CD4-positive, CD25-positive, alpha-beta regulatory T cell (primary cell): Measurements from ENCODE around the gene GMDS. TPM values are rescaled to one million over a fixed set of nuclear protein-coding genes. Genes with fewer than 3 reads are reported as not detected.

Experiments
- ATAC-seq, 2 donors: fragments of 150-1000 bp; cut with Tn5 transposase; one replicate each; pipeline ENCODE4 v1.10.0; 2021; ENCODE audit warnings: low read depth in 2 of 2, moderate number of reproducible peaks in 2 of 2, moderate library complexity in 1 of 2
- DNase-seq, 3 donors: peaks; one replicate each; pipeline versions ENCODE4 v3.0.0 to v3.0.0-alpha.2; 2012 to 2022; ENCODE audit warnings: mixed read lengths in 1 of 3
- H3K27ac ChIP-seq: one replicate; pipeline ENCODE4 v1.7.0; 2013; ENCODE audit warnings: mild to moderate bottlenecking, low read length; ENCODE audit not compliant: insufficient read depth, poor library complexity, severe bottlenecking
- H3K27me3 ChIP-seq: one replicate; pipeline ENCODE4 v1.7.0; 2013; ENCODE audit warnings: low read length; ENCODE audit not compliant: control insufficient read depth, insufficient read depth
- H3K36me3 ChIP-seq: one replicate; pipeline ENCODE4 v1.7.0; 2013; ENCODE audit warnings: mild to moderate bottlenecking, low read length, moderate library complexity; ENCODE audit not compliant: control insufficient read depth, insufficient read depth
- H3K4me1 ChIP-seq: 2 replicates; pipeline ENCODE4 v1.7.0; 2013; ENCODE audit warnings: mild to moderate bottlenecking, low read length; ENCODE audit not compliant: insufficient read depth, control insufficient read depth, poor library complexity, severe bottlenecking
- H3K4me3 ChIP-seq: one replicate; pipeline ENCODE4 v1.7.0; 2013; ENCODE audit warnings: low read depth, mild to moderate bottlenecking, low read length, moderate library complexity
- H3K9me3 ChIP-seq, 2 experiments: 1 replicate in 1 of 2; 2 replicates in 1 of 2; pipeline ENCODE4 v1.7.0; 2013; ENCODE audit warnings: low read length in 2 of 2, mild to moderate bottlenecking in 1 of 2, moderate library complexity in 1 of 2; ENCODE audit not compliant: control insufficient read depth in 2 of 2
- H3K27ac Mint-ChIP-seq, 3 donors: one replicate each; pipeline ENCODE4 v1.8.0; 2020 to 2022; ENCODE audit warnings: mild to moderate bottlenecking in 3 of 3, mixed read lengths in 3 of 3, moderate library complexity in 2 of 3
- H3K27me3 Mint-ChIP-seq: one replicate; pipeline ENCODE4 v1.8.0; 2022; ENCODE audit warnings: mild to moderate bottlenecking, mixed read lengths
- H3K36me3 Mint-ChIP-seq: one replicate; pipeline ENCODE4 v1.8.0; 2020; ENCODE audit warnings: mixed read lengths
- H3K4me1 Mint-ChIP-seq, 4 donors: one replicate each; pipeline ENCODE4 v1.8.0; 2020 to 2022; ENCODE audit warnings: mixed read lengths in 4 of 4, mild to moderate bottlenecking in 1 of 4
- H3K4me3 Mint-ChIP-seq, 4 donors: one replicate each; pipeline ENCODE4 v1.8.0; 2020 to 2022; ENCODE audit warnings: mild to moderate bottlenecking in 4 of 4, mixed read lengths in 4 of 4, moderate library complexity in 3 of 4
- H3K9me3 Mint-ChIP-seq, 7 donors: one replicate each; pipeline ENCODE4 v1.8.0; 2020 to 2022; ENCODE audit warnings: mixed read lengths in 7 of 7, mild to moderate bottlenecking in 3 of 7, moderate library complexity in 2 of 7
- polyA plus RNA-seq, 4 donors: library from polyadenylated mRNA; unstranded; fragments of 300-500 nt; fragmentation: Illumina TruSeq; gene quantifications; one replicate each; pipeline ENCODE4 v1.2.3, GENCODE V29; 2021
- total RNA-seq: library from RNA; stranded (reverse); gene quantifications from one replicate; pipeline ENCODE4 v1.2.3, GENCODE V29; 2022

The GMDS gene
- total and polyA plus RNA-seq, 5 donors from 2014 or later = 17.5 to 23.9 (median 20.2) TPM

GRCh38 chr6:1787894-1788293 lies 457.5 kb downstream of the GMDS start:
- peaks cover 6% of the 10 kb centered on the region for H3K36me3 Mint-ChIP-seq
- no peaks in the 10 kb centered on the region for H3K27me3 Mint-ChIP-seq

GRCh38 chr6:1786455-1787453 lies 458.7 kb downstream of the GMDS start:
- Histone ChIP-seq H3K9me3 (no peaks in the 10 kb centered on the region), H3K36me3 (no peaks in the 10 kb centered on the region), H3K27me3 (no peaks in the 10 kb centered on the region), H3K4me3 (no peak overlapping the region), H3K27ac (no peak overlapping the region), H3K4me1 (no peaks in the 10 kb centered on the region)
- H3K27me3 Mint-ChIP-seq = no peaks in the 10 kb centered on the region
- DNase-seq (peak in 1 of 3 donors; percentile 38), ATAC-seq (peak in 1 of 2 donors; percentile 39)
- H3K9me3 Mint-ChIP-seq = no peaks in the 10 kb centered on the region
- peaks cover 0 to 7% (median 6%) of the 10 kb centered on the region in 4 donors for H3K4me1 Mint-ChIP-seq
- H3K27ac Mint-ChIP-seq = peak overlapping the region in 1 of 3 donors; percentile 27
- peaks cover 6% of the 10 kb centered on the region for H3K36me3 Mint-ChIP-seq
- H3K4me3 Mint-ChIP-seq = no peak overlapping the region

More at GRCh38 chr6:1787894-1788293, 457.5 kb downstream of the GMDS start:
- H3K9me3 ChIP-seq = no peaks in the 10 kb centered on the region
- no peaks in the 10 kb centered on the region for H3K27me3 ChIP-seq
- DNase-seq (no peak), ATAC-seq (no peak)
- Mint-ChIP-seq H3K4me3 (no peak overlapping the region), H3K9me3 (no peaks in the 10 kb centered on the region), H3K27ac (no peak overlapping the region), H3K4me1 (peaks cover 0 to 7% (median 6%) of the 10 kb centered on the region in 4 donors)
- no peak overlapping the region for H3K4me3 ChIP-seq
- no peak overlapping the region for H3K27ac ChIP-seq
- H3K36me3 ChIP-seq = no peaks in the 10 kb centered on the region
- no peaks in the 10 kb centered on the region for H3K4me1 ChIP-seq

GRCh38 chr6:1784422-1784884 lies 461.0 kb downstream of the GMDS start:
- H3K4me1 ChIP-seq = no peaks in the 10 kb centered on the region
- H3K36me3 ChIP-seq = no peaks in the 10 kb centered on the region
- H3K27me3 ChIP-seq = no peaks in the 10 kb centered on the region
- ATAC-seq (no peak), DNase-seq (no peak)
- Mint-ChIP-seq H3K4me1 (peaks cover 0 to 7% (median 6%) of the 10 kb centered on the region in 4 donors), H3K27me3 (no peaks in the 10 kb centered on the region), H3K27ac (no peak overlapping the region), H3K4me3 (no peak overlapping the region), H3K36me3 (peaks cover 14% of the 10 kb centered on the region), H3K9me3 (no peaks in the 10 kb centered on the region)
- H3K9me3 ChIP-seq = no peaks in the 10 kb centered on the region
- H3K27ac ChIP-seq = no peak overlapping the region
- no peak overlapping the region for H3K4me3 ChIP-seq

- Histone ChIP-seq H3K36me3 (no peaks in the 10 kb centered on the region), H3K4me1 (no peaks in the 10 kb centered on the region), H3K27me3 (no peaks in the 10 kb centered on the region), H3K27ac (no peak overlapping the region), H3K9me3 (no peaks in the 10 kb centered on the region), H3K4me3 (no peak overlapping the region)
- Mint-ChIP-seq H3K27ac (no peak overlapping the region), H3K9me3 (no peaks in the 10 kb centered on the region), H3K27me3 (no peaks in the 10 kb centered on the region), H3K4me1 (peaks cover 0 to 5% (median under 1%) of the 10 kb centered on the region in 4 donors), H3K36me3 (peaks cover 15% of the 10 kb centered on the region), H3K4me3 (no peak overlapping the region)
- ATAC-seq (no peak), DNase-seq (no peak)
These were observed 463.6 kb downstream of the GMDS start for GRCh38 chr6:1781817-1782184.

- Mint-ChIP-seq H3K27me3 (no peaks in the 10 kb centered on the region), H3K36me3 (peaks cover 15% of the 10 kb centered on the region), H3K4me3 (no peak overlapping the region), H3K4me1 (peaks cover 0 to 4% (median 0%) of the 10 kb centered on the region in 4 donors), H3K9me3 (no peaks in the 10 kb centered on the region), H3K27ac (no peak overlapping the region)
- H3K36me3 ChIP-seq = no peaks in the 10 kb centered on the region
- H3K27ac ChIP-seq = no peak overlapping the region
- ATAC-seq (no peak), DNase-seq (no peak)
- H3K27me3 ChIP-seq = no peaks in the 10 kb centered on the region
- no peaks in the 10 kb centered on the region for H3K9me3 ChIP-seq
- H3K4me3 ChIP-seq = no peak overlapping the region
- H3K4me1 ChIP-seq = no peaks in the 10 kb centered on the region
These were observed 464.1 kb downstream of the GMDS start for GRCh38 chr6:1781152-1781816.

GRCh38 chr6:1780251-1780867 lies 465.0 kb downstream of the GMDS start:
- Histone ChIP-seq H3K4me1 (no peaks in the 10 kb centered on the region), H3K27me3 (no peaks in the 10 kb centered on the region), H3K9me3 (no peaks in the 10 kb centered on the region), H3K27ac (no peak overlapping the region), H3K36me3 (no peaks in the 10 kb centered on the region), H3K4me3 (no peak overlapping the region)
- Mint-ChIP-seq H3K9me3 (no peaks in the 10 kb centered on the region), H3K36me3 (peaks cover 15% of the 10 kb centered on the region), H3K4me3 (no peak overlapping the region), H3K27me3 (no peaks in the 10 kb centered on the region), H3K4me1 (peaks cover 0 to 6% (median 2%) of the 10 kb centered on the region in 4 donors), H3K27ac (no peak overlapping the region)
- no peak for DNase-seq
- no peak for ATAC-seq

- H3K27me3 ChIP-seq = no peaks in the 10 kb centered on the region
- H3K27ac ChIP-seq = no peak overlapping the region
- H3K4me1 Mint-ChIP-seq = peaks cover 4 to 20% (median 11%) of the 10 kb centered on the region in 4 donors
- no peak for ATAC-seq
- no peak for DNase-seq
- no peak overlapping the region for H3K4me3 Mint-ChIP-seq
- H3K27me3 Mint-ChIP-seq = no peaks in the 10 kb centered on the region
- no peaks in the 10 kb centered on the region for H3K36me3 ChIP-seq
- H3K9me3 ChIP-seq = no peaks in the 10 kb centered on the region
- no peak overlapping the region for H3K27ac Mint-ChIP-seq
- H3K4me1 ChIP-seq = peaks cover 8% of the 10 kb centered on the region
- H3K4me3 ChIP-seq = no peak overlapping the region
- no peaks in the 10 kb centered on the region for H3K9me3 Mint-ChIP-seq
- peaks cover 9% of the 10 kb centered on the region for H3K36me3 Mint-ChIP-seq
These were observed 466.6 kb downstream of the GMDS start for GRCh38 chr6:1778686-1779235.
